K562 (cell line): ENCODE measurements around the gene C2CD4C. TPM values are rescaled to one million over a fixed set of nuclear protein-coding genes. Genes with fewer than 3 reads are reported as not detected.

Source experiments
- ATAC-seq: fragments of 200-7000 bp; cut with Tn5 transposase; 3 replicates; pipeline ENCODE4 v1.9.1; 2020; ENCODE audit warnings: moderate library complexity
- BruUV-seq: library from RNA; stranded (reverse); fragments of 400-500 nt; replicated peaks from 2 replicates; lab custom pipeline; 2021; lab: Mats Ljungman, UMichigan
- CTCF ChIA-PET: fragments of 300-600 bp; formaldehyde crosslinking; extraction: SDS; loops from one replicate; lab custom pipeline; 2021; ENCODE audit warnings: low intra/inter-chr PET ratio; lab: Yijun Ruan, JAX
- POLR2A ChIA-PET: fragments of 300-600, 350-650 bp; sonication (Branson Sonifier 250); formaldehyde crosslinking; extraction: SDS; loops from one replicate; lab custom pipeline; 2021; ENCODE audit warnings: antibody characterized with exemption, inconsistent platforms; lab: Yijun Ruan, JAX
- DNase-seq, 4 experiments: peaks; one replicate each; pipeline versions ENCODE4 v3.0.0 to v3.0.0-alpha.2; 2011 to 2018; ENCODE audit warnings: low spot score in 3 of 4, mixed read lengths in 3 of 4; ENCODE audit errors: extremely low read depth in 1 of 4
- FAIRE-seq: peaks from 2 replicates; lab custom pipeline; 2011; peaks lifted over from hg19 to GRCh38; lab: Jason Lieb, UNC
- H2AFZ ChIP-seq: 2 replicates; pipeline ENCODE4 v1.6.0; 2011; ENCODE audit warnings: low read depth, low read length, control low read depth, inconsistent platforms
- H3K27ac ChIP-seq: fragments of 200-600 bp; 3 replicates; pipeline ENCODE4 v1.8.0; 2011; ENCODE audit warnings: low read depth, mild to moderate bottlenecking, control low read depth, inconsistent platforms, low read length, moderate library complexity, mixed read lengths; ENCODE audit errors: extremely low read depth
- H3K27me3 ChIP-seq, 2 experiments: fragments of 300-600 bp in 1 of 2; 2 replicates in 1 of 2; 3 replicates in 1 of 2; pipeline versions ENCODE4 v1.6.0 to v1.8.0; 2011; ENCODE audit warnings: inconsistent platforms in 2 of 2, low read length in 2 of 2, mild to moderate bottlenecking in 1 of 2, mixed read lengths in 1 of 2, moderate library complexity in 1 of 2; ENCODE audit not compliant: control insufficient read depth in 2 of 2, insufficient read depth in 2 of 2
- H3K36me3 ChIP-seq: fragments of 300-600 bp; 3 replicates; pipeline ENCODE4 v1.8.0; 2011; ENCODE audit warnings: mild to moderate bottlenecking, low read length, inconsistent platforms; ENCODE audit not compliant: control insufficient read depth, insufficient read depth
- H3K4me1 ChIP-seq, 2 experiments: fragments of 200-600 bp in 1 of 2; replicated peaks in 1 of 2; 2 replicates in 1 of 2; 3 replicates in 1 of 2; pipeline versions ENCODE4 v1.5.1 to v1.8.0; 2011; ENCODE audit warnings: inconsistent platforms in 2 of 2, low read length in 2 of 2, mild to moderate bottlenecking in 1 of 2, mixed read lengths in 1 of 2, moderate library complexity in 1 of 2; ENCODE audit not compliant: control insufficient read depth in 2 of 2, insufficient read depth in 2 of 2
- H3K4me2 ChIP-seq: 2 replicates; pipeline ENCODE4 v1.6.1; 2011; ENCODE audit warnings: low read length, control low read depth, inconsistent platforms, mixed read lengths; ENCODE audit not compliant: insufficient read depth
- H3K4me3 ChIP-seq: fragments of 200-600 bp; sonication (generic), shearing (Covaris generic); 2 replicates; pipeline ENCODE4 v1.5.1; 2016; ENCODE audit warnings: control low read depth, inconsistent platforms
- H3K79me2 ChIP-seq: fragments of 200-600 bp; 3 replicates; pipeline ENCODE4 v1.8.0; 2011; ENCODE audit warnings: low read length, inconsistent platforms; ENCODE audit not compliant: control insufficient read depth, insufficient read depth
- H3K9ac ChIP-seq, 2 experiments: 2 replicates each; pipeline versions ENCODE4 v1.6.0 to v1.6.1; 2011; ENCODE audit warnings: low read depth in 2 of 2, low read length in 2 of 2, control low read depth in 1 of 2, inconsistent platforms in 1 of 2, mild to moderate bottlenecking in 1 of 2, mixed read lengths in 1 of 2; ENCODE audit not compliant: insufficient read depth in 1 of 2
- H3K9me1 ChIP-seq: one replicate; pipeline ENCODE4 v1.6.0; 2011; ENCODE audit warnings: inconsistent platforms, mild to moderate bottlenecking, low read length, moderate library complexity; ENCODE audit not compliant: control insufficient read depth, insufficient read depth
- H3K9me3 ChIP-seq: replicated peaks from 2 replicates; pipeline ENCODE4 v1.5.1; 2011; ENCODE audit warnings: low read depth, low read length, inconsistent platforms; ENCODE audit not compliant: control insufficient read depth, insufficient read depth
- H4K20me1 ChIP-seq: replicated peaks from 2 replicates; pipeline ENCODE4 v1.6.1; 2011; ENCODE audit warnings: low read length, inconsistent platforms, mixed read lengths; ENCODE audit not compliant: control insufficient read depth, insufficient read depth
- PHB2 ChIP-seq: fragments of 450-650 bp; IDR thresholded peaks from 2 replicates; pipeline ENCODE4 v1.6.1; 2017; ENCODE audit warnings: low read depth
- TSC22D4 ChIP-seq: fragments of 450-650 bp; IDR thresholded peaks from 2 replicates; pipeline ENCODE4 v1.6.1; 2016; ENCODE audit warnings: missing genetic modification characterization, missing biosample characterization, control low read depth
- WGBS: fragments of 100-300 bp; shearing (Covaris generic); methylation state at CpG from one replicate; pipeline ENCODE4 v1.1.6; 2016; ENCODE audit warnings: low coverage, mixed read lengths; ENCODE audit not compliant: insufficient coverage; ENCODE audit errors: missing lambda C conversion rate; 5-methylcytosine and 5-hydroxymethylcytosine counted together
- in situ Hi-C: fragments of 300-500 bp; cut with MboI; formaldehyde crosslinking; loops from 4 replicates; pipeline ENCODE4 v1.15.0; 2018; ENCODE audit warnings: inconsistent platforms, mixed read lengths
- intact Hi-C: fragments of 100-400 bp; cut with micrococcal nuclease; formaldehyde crosslinking; loops from 2 replicates; pipeline ENCODE4 v1.14.2; 2022
- polyA plus RNA-seq, 8 experiments: library from polyadenylated mRNA; depleted of rRNA in 4 of 8; stranded (reverse) in 5 of 8; unstranded in 3 of 8; fragments of >200 nt; fragmentation: Nextera tagmentation in 2 of 8; fragmentation: Illumina TruSeq in 1 of 8; extraction: Ambion mirVana in 2 of 8; extraction: Trizol in 1 of 8; gene quantifications; 2 replicates each; pipeline versions ENCODE4 v1.2.1 to v1.2.3, GENCODE V29; 2011 to 2014; ENCODE audit warnings: inconsistent platforms in 1 of 8, missing spikeins in 1 of 8
- total RNA-seq, 7 experiments: library from RNA; depleted of rRNA in 6 of 7; stranded (reverse); fragments of >200 nt in 6 of 7; fragmentation: Illumina TruSeq in 2 of 7; extraction: Trizol in 2 of 7; gene quantifications; 2 replicates each; pipeline versions ENCODE4 v1.2.1 to v1.2.3, GENCODE V29; 2011 to 2021; ENCODE audit warnings: low replicate concordance in 1 of 7
- TF ChIP-seq, protein P1 (sequence below): fragments of 250-450 bp; sonication (Bioruptor Pico); IDR thresholded peaks from 2 replicates; pipeline ENCODE4 v1.5.0; 2022; ENCODE audit warnings: mild to moderate bottlenecking

The C2CD4C gene
- total and polyA plus RNA-seq, 9 of the 15 experiments (the other 6 are each of a cell fraction or from before 2014, with no cell fraction given): 0.01 to 0.07 TPM; not detected in 7

DNA sequence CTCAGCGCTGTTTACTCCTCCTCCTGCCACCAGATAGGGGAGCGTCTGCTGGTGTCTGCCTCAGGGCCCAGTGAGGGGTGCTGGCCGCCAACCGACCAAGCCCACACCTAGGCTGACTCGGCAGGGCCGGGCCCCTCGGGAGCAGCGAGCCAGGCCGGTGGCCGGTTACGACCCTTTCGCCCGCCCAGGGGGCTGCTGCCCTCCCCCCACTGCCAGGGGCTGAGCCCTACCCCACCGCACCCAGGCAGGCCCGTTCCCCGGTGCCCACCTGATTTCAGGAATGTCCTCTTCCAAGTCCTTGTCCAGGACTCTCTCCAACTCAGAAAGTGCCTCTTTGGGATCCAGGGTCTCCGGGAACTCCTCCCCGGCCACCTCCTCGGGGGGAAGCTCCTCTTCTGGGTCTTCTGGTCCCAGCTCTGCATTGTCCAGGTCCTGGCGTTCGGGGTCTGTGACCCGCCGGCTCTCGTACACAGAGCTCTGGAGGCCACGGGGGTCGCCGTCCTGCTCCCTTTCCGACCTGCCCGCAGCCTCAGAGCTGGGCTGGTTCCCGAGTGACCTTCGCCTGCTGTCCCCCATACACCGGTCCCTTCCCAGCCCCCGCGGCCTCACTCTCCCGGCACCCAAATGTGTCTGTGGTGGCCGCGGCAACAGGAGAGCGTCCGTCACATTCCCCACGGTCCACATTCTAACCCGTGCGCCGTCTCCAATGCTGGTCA lies 33.4 kb downstream of the C2CD4C start:
- no peak overlapping the region for H2AFZ ChIP-seq
- BruUV-seq: no TSS peak
- H3K4me3 ChIP-seq: no peak overlapping the region
- TF ChIP-seq, protein P1, sequence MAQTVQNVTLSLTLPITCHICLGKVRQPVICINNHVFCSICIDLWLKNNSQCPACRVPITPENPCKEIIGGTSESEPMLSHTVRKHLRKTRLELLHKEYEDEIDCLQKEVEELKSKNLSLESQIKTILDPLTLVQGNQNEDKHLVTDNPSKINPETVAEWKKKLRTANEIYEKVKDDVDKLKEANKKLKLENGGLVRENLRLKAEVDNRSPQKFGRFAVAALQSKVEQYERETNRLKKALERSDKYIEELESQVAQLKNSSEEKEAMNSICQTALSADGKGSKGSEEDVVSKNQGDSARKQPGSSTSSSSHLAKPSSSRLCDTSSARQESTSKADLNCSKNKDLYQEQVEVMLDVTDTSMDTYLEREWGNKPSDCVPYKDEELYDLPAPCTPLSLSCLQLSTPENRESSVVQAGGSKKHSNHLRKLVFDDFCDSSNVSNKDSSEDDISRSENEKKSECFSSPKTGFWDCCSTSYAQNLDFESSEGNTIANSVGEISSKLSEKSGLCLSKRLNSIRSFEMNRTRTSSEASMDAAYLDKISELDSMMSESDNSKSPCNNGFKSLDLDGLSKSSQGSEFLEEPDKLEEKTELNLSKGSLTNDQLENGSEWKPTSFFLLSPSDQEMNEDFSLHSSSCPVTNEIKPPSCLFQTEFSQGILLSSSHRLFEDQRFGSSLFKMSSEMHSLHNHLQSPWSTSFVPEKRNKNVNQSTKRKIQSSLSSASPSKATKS (CRISPR knock-in tag): no peak
- TF ChIP-seq TSC22D4 (tag) (no peak), PHB2 (no peak)
- no peaks in the 10 kb centered on the region for H3K36me3 ChIP-seq
- no peaks in the 10 kb centered on the region; the same call in 1 of the 2 replicates for H4K20me1 ChIP-seq
- ChIA-PET CTCF (interaction anchor here (0.6 kb wide), 1 partner anchor 37 kb away, joined by 3 read pairs; no protein-coding TSS in a partner anchor), POLR2A (no interaction called here)
- H3K27me3 ChIP-seq: peaks cover 46 to 71% of the 10 kb centered on the region in 2 experiments
- FAIRE-seq: no peak
- no peaks in the 10 kb centered on the region for H3K9me1 ChIP-seq
- H3K4me1 ChIP-seq: peaks cover 2 to 47% of the 10 kb centered on the region in 2 experiments; a peak in 3 of 5 replicates
- H3K4me2 ChIP-seq: no peak overlapping the region
- no peak overlapping the region for H3K9ac ChIP-seq
- H3K27ac ChIP-seq: no peak overlapping the region
- H3K9me3 ChIP-seq: no peaks in the 10 kb centered on the region
- WGBS: 30% methylated on average over 32 of the region's 43 CpGs
- in situ Hi-C loops (no loop called here), intact Hi-C loops (no loop called here)
- ATAC-seq: no peak
- H3K79me2 ChIP-seq: no peaks in the 10 kb centered on the region
- DNase-seq: no peak
